22Rv1 (cell line): ENCODE results near the gene NBPF20.
"Not testable (repeated sequence)": the region's sequence is repeated elsewhere in the genome, so short reads cannot be mapped to it uniquely, and the experiment has no call there.

Experiments used
- ZFX ChIP-seq: fragments of 450-650 bp; IDR thresholded peaks from 2 replicates; pipeline ENCODE4 v1.6.1; 2017; ENCODE audit warnings: antibody characterized with exemption, borderline replicate concordance
- TF ChIP-seq, protein P1 (sequence below): fragments of 450-650 bp; IDR thresholded peaks from 2 replicates; pipeline ENCODE4 v1.5.1; 2017; ENCODE audit warnings: mild to moderate bottlenecking

DNA sequence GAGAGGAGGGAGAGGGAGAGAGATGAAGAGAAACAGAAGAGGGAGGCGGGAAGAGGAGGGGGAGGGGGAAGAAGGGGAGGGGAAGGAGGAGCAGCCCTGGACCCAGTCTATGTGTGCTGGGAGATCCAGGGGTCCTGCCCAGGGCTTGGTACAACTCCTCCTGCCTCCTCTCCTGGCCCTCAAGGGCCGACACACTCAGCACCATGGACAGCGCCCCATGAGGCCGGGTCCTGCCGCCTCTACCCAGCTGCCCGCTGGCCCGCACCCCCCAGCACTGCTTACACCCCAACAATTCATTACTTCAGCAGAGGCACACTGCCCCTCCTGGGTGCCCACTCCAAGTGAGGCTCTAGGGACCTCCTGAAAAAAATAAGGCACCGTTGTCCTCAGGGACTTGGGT, 26.5 kb upstream of the NBPF20 start:
- TF ChIP-seq, protein P1, sequence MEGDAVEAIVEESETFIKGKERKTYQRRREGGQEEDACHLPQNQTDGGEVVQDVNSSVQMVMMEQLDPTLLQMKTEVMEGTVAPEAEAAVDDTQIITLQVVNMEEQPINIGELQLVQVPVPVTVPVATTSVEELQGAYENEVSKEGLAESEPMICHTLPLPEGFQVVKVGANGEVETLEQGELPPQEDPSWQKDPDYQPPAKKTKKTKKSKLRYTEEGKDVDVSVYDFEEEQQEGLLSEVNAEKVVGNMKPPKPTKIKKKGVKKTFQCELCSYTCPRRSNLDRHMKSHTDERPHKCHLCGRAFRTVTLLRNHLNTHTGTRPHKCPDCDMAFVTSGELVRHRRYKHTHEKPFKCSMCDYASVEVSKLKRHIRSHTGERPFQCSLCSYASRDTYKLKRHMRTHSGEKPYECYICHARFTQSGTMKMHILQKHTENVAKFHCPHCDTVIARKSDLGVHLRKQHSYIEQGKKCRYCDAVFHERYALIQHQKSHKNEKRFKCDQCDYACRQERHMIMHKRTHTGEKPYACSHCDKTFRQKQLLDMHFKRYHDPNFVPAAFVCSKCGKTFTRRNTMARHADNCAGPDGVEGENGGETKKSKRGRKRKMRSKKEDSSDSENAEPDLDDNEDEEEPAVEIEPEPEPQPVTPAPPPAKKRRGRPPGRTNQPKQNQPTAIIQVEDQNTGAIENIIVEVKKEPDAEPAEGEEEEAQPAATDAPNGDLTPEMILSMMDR, result not testable (repeated sequence)
- not testable (repeated sequence) for TF ChIP-seq ZFX
